Gastrocnemius medialis (tissue), 4 donors: ENCODE measurements around the gene KRT82.

Experiments
- POLR2A ChIP-seq, 2 donors: fragments of 450-650 bp; IDR thresholded peaks; one replicate each; pipeline ENCODE4 v1.6.1; 2017; ENCODE audit warnings: antibody characterized with exemption in 2 of 2, mild to moderate bottlenecking in 2 of 2, moderate library complexity in 2 of 2
- TF ChIP-seq, protein P1 (sequence below), 5 experiments: fragments of 450-650 bp in 3 of 5; fragments of 200-600 bp in 2 of 5; sonication (generic) in 2 of 5; IDR thresholded peaks in 4 of 5; conservative IDR thresholded peaks in 1 of 5; 1 replicate in 4 of 5; 2 replicates in 1 of 5; pipeline ENCODE4 v1.5.1; 2016 to 2019; ENCODE audit warnings: antibody characterized with exemption in 5 of 5, mild to moderate bottlenecking in 3 of 5, moderate library complexity in 3 of 5

DNA sequence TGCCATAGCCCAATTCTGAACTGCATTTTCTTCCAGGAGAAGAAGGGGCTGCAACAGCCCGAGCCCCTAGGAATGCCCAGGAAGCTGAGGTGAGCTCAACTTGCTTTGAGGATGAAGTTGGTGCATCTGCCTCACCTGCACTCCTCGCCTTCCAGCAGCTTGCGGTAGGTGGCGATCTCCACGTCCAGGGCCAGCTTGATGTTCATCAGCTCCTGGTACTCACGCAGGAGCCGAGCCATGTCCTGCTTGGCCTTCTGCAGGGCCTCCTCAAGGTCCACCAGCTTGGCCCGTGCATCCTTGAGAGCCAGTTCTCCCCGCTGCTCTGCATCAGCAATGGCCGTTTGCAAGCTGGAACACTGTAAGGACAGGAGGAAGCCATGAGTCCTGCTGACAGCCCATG is 22.0 kb upstream of the KRT82 start:
- TF ChIP-seq, protein P1, sequence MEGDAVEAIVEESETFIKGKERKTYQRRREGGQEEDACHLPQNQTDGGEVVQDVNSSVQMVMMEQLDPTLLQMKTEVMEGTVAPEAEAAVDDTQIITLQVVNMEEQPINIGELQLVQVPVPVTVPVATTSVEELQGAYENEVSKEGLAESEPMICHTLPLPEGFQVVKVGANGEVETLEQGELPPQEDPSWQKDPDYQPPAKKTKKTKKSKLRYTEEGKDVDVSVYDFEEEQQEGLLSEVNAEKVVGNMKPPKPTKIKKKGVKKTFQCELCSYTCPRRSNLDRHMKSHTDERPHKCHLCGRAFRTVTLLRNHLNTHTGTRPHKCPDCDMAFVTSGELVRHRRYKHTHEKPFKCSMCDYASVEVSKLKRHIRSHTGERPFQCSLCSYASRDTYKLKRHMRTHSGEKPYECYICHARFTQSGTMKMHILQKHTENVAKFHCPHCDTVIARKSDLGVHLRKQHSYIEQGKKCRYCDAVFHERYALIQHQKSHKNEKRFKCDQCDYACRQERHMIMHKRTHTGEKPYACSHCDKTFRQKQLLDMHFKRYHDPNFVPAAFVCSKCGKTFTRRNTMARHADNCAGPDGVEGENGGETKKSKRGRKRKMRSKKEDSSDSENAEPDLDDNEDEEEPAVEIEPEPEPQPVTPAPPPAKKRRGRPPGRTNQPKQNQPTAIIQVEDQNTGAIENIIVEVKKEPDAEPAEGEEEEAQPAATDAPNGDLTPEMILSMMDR (IDR thresholded peaks at IDR 0.05 in 4 of 5, conservative IDR thresholded peaks at IDR 0.05 in 1 of 5), result no peak
- TF ChIP-seq POLR2A (IDR thresholded peaks at IDR 0.05), result no peak
